Measurements from ENCODE around the gene ACTN1.

Gene ACTN1

DNA sequence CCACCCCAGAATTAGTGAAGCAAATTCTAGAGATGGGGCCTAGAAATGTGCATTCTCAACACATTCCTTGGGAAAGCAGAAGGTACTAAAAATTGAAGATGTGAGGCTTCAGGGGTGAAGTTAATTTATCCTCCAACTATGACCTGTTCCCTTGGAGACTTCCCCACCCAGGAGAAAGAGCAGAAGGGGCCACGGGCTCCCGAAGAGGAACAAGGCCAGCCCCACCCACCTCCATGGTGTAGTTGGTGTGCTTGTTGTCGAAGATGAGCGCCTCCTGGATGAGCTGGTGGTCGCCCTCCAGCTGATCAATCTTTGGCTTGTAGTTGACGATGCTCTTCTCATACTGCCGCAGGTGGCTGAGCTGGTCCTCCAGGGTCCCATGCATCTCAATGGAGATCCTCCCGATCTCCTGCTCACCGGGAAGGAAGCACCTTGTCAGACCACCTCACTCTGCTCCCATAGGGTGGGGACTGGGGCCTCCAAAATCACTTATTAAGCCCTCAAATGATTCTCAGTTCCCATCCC, 98.5 kb downstream of the ACTN1 start:
- TF ChIP-seq, protein P1, sequence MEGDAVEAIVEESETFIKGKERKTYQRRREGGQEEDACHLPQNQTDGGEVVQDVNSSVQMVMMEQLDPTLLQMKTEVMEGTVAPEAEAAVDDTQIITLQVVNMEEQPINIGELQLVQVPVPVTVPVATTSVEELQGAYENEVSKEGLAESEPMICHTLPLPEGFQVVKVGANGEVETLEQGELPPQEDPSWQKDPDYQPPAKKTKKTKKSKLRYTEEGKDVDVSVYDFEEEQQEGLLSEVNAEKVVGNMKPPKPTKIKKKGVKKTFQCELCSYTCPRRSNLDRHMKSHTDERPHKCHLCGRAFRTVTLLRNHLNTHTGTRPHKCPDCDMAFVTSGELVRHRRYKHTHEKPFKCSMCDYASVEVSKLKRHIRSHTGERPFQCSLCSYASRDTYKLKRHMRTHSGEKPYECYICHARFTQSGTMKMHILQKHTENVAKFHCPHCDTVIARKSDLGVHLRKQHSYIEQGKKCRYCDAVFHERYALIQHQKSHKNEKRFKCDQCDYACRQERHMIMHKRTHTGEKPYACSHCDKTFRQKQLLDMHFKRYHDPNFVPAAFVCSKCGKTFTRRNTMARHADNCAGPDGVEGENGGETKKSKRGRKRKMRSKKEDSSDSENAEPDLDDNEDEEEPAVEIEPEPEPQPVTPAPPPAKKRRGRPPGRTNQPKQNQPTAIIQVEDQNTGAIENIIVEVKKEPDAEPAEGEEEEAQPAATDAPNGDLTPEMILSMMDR (IDR thresholded peaks at IDR 0.05; ENCODE audit: poor library complexity, severe bottlenecking): no peak
- H3K27me3 ChIP-seq (ENCODE audit: insufficient read depth, poor library complexity, severe bottlenecking): no peaks in the 10 kb centered on the region

DNA sequence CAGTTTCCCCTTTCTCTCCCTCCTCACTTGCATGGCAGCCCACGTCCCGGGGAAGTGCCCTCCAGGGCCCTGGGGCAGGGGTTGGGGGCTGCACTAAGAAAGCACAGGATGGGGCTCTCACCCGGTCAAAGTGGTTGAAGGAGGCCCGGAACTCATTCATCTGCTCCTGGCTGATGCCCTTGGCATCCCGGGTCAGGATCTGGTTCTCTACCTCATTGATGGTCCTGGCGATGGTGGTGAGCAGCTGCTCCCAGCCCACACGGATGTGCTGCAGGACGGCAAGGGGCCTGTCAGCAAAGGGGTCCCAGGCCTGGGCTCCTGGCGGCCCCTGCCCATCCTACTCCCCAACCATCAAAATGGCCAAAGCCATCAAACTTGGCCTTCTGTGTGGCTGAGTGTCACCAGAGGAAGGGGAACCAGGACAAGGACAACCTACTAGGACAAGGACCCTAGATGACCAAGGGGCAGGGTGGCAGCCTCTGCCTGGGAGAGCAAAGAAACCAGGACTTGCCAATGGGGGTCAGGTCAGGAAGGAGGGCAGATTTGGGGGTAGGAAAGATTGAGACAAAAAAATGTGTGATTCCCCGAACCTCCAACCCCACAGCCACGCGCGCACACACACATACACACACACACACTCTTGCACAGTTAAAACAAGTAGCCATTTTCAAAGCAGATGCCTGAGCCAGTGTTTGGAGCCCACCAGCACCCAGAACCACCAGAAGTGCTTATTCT, 99.1 kb downstream of the ACTN1 start:
- no peaks in the 10 kb centered on the region for H3K9me3 ChIP-seq (ENCODE audit: severe bottlenecking)
- H3K4me1 ChIP-seq (ENCODE audit: insufficient read depth, poor library complexity, severe bottlenecking): peaks cover 11% of the 10 kb centered on the region
- no peak overlapping the region for H3K27ac ChIP-seq (ENCODE audit: poor library complexity, severe bottlenecking)
- TF ChIP-seq, protein P1 (IDR thresholded peaks at IDR 0.05; ENCODE audit: poor library complexity, severe bottlenecking): no peak
- no peak for ATAC-seq (ENCODE audit: low read depth)
- no peak overlapping the region for H3K4me3 ChIP-seq (ENCODE audit: severe bottlenecking)
- H3K36me3 ChIP-seq (ENCODE audit: low read depth): peaks cover 98% of the 10 kb centered on the region
- no peaks in the 10 kb centered on the region for H3K27me3 ChIP-seq (ENCODE audit: insufficient read depth, poor library complexity, severe bottlenecking)
- peak; percentile 50 for DNase-seq (ENCODE audit: low spot score)

More for the DNA sequence above, 98.5 kb downstream of the ACTN1 start:
- Histone ChIP-seq H3K27ac (ENCODE audit: poor library complexity, severe bottlenecking) (no peak overlapping the region), H3K36me3 (ENCODE audit: low read depth) (peaks cover 98% of the 10 kb centered on the region), H3K4me3 (ENCODE audit: severe bottlenecking) (no peak overlapping the region), H3K9me3 (ENCODE audit: severe bottlenecking) (no peaks in the 10 kb centered on the region), H3K4me1 (ENCODE audit: insufficient read depth, poor library complexity, severe bottlenecking) (peaks cover 17% of the 10 kb centered on the region)
- ATAC-seq (ENCODE audit: low read depth) (no peak), DNase-seq (ENCODE audit: low spot score) (peak; percentile 57)

DNA sequence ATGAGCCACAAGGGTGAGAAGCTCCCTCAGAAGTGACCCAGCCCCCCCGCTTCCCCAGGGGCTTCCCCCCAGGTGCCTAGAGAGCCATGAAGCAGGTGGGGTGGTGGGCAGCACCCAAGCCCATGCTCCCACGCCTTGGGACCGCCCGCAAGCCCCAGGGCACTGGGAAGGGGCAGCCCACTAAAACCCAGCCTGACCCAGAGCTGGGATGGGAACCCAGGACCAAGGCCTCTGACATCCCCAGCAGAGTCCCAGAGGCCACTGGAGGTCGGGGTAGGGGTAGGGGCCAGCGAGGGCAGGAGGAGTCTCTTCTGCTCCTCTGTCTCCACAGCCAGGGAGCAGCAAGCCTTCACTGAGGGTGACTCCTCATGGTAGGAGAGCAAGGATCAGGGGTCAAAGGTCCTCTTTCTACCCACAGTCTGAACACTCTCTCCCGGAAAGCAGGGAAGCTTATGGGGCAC, 99.8 kb downstream of the ACTN1 start:
- H3K4me3 ChIP-seq (ENCODE audit: severe bottlenecking): no peak overlapping the region
- TF ChIP-seq, protein P1 (IDR thresholded peaks at IDR 0.05; ENCODE audit: poor library complexity, severe bottlenecking): no peak
- H3K27ac ChIP-seq (ENCODE audit: poor library complexity, severe bottlenecking): no peak overlapping the region
- no peak for ATAC-seq (ENCODE audit: low read depth)
- DNase-seq (ENCODE audit: low spot score): peak; percentile 66
- H3K4me1 ChIP-seq (ENCODE audit: insufficient read depth, poor library complexity, severe bottlenecking): peaks cover 4% of the 10 kb centered on the region
- no peaks in the 10 kb centered on the region for H3K9me3 ChIP-seq (ENCODE audit: severe bottlenecking)
- H3K27me3 ChIP-seq (ENCODE audit: insufficient read depth, poor library complexity, severe bottlenecking): no peaks in the 10 kb centered on the region
- peaks cover 98% of the 10 kb centered on the region for H3K36me3 ChIP-seq (ENCODE audit: low read depth)

DNA sequence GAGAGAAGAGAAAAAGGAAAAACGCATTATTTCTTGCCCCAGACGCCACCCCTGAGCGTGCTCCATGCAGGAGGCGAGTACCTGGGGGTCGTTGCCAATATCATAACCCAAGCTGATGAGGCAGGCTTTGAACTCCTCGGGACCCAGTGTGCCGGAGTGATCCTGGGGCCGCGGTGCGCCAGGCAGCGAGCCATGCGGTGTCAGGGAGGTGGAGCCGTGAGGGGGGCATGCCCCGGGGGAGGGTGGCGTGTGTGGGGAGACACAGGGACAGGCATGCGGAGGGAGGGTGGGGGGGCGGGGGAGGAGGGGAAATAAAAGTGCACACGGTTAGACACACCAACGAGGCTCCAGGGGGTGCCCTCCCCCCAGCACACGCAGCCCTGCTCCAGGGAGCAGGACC, 100.2 kb downstream of the ACTN1 start:
- Histone ChIP-seq H3K27ac (ENCODE audit: poor library complexity, severe bottlenecking) (no peak overlapping the region), H3K4me3 (ENCODE audit: severe bottlenecking) (no peak overlapping the region), H3K4me1 (ENCODE audit: insufficient read depth, poor library complexity, severe bottlenecking) (peaks cover under 1% of the 10 kb centered on the region), H3K27me3 (ENCODE audit: insufficient read depth, poor library complexity, severe bottlenecking) (no peaks in the 10 kb centered on the region), H3K9me3 (ENCODE audit: severe bottlenecking) (no peaks in the 10 kb centered on the region), H3K36me3 (ENCODE audit: low read depth) (peaks cover 98% of the 10 kb centered on the region)
- no peak for ATAC-seq (ENCODE audit: low read depth)
- TF ChIP-seq, protein P1 (IDR thresholded peaks at IDR 0.05; ENCODE audit: poor library complexity, severe bottlenecking): no peak
- peak; percentile 72 for DNase-seq (ENCODE audit: low spot score)
